Measurements from ENCODE around the gene DAZ2.
"Not testable (repeated sequence)": the region's sequence is repeated elsewhere in the genome, so short reads cannot be mapped to it uniquely, and the experiment has no call there.

Gene DAZ2

DNA sequence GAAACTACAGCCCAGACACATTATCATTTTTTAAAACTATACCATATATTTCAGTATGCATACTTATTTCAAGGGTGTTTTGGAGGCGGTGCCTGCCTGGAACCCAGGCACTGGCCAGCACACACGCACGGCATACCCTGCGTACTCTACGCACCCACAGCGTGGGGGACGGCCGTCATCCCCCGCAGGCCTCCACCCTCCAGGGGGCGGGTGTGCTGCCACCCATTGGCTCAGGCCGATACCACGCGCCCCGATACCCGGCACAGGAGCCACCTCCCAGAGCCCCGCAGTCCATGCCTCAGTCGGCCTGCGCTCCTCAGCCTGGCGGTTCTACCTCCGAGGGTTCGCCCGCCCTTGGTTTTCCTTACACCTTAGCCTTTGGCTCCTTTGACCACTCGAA is at the start of gene DAZ2:
Gene DAZ2 (plus strand): TSS at position 301 of the 400 bp plus-strand sequence. CDS start 208 bp downstream, outside the sequence.
- not testable (repeated sequence) for DNase-seq

GRCh38 chrY:23198908-23199307 is 20.4 kb upstream of the DAZ2 start, which contains the start of gene DAZ1:
Gene DAZ1 (minus strand): TSS chrY:23199008. CDS start chrY:23198800, 208 bp downstream.
- not testable (repeated sequence) for DNase-seq

DNA sequence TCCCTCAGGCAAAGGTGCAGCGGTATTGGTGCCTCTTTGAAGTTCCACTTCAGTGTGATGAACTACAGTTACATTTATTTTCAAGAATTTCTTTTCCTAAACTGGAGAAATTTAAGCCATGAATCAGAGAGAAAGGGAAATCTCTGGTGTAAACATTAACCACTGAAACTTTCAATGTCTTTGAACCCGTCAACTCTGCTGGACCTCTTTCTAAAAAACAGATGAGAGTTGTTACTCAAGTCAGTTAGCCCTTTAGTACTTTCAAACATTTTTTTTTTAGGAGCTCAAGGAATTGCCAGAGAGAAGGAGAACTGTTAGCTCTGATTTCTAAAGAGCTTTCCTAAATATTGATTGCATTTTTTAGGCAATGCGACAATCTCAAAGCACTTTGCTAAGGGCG is 11.9 kb upstream of the DAZ2 start:
- not testable (repeated sequence) for DNase-seq

DNA sequence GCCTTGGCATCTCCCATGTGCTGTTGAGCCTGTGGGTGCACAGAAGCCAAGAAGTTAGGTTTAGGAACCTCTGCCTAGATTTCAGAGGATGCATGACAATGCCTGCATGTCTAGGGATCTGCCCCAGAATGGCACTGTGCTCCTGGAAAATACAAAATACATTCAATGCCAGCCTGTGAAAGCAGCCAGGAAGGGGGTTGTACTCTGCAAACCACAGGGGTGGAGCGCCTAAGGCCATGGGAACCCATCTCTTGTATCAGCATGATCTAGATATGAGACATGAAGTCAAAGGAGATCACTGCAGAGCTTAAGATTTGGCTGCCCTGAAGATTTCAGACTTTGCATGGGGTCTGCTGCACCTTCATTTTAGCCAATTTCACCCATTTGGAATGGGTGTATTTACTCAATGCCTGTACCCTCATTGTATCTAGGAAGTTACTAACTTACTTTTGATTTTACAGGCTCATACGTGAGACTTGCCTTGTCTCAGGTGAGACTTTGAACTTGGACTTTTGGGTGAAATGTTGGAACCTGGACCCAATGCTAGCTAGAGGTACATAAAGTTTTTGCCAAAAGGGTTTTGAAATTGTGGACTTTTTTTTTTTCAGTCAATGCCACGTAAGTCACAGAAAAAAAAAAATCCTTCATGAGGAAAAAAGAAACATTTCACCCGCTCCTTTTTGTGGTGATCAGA is 9.4 kb upstream of the DAZ2 start:
- DNase-seq: not testable (repeated sequence)

GRCh38 chrY:23210681-23211080 is 8.7 kb upstream of the DAZ2 start:
- not testable (repeated sequence) for DNase-seq

Data from hypothalamus (tissue), 51 donors.